Endothelial cell of umbilical vein (primary cell): Measurements from ENCODE around the gene NELL2. TPM values are rescaled to one million over a fixed set of nuclear protein-coding genes. Genes with fewer than 3 reads are reported as not detected.
"Not testable (repeated sequence)": the region's sequence is repeated elsewhere in the genome, so short reads cannot be mapped to it uniquely, and the experiment has no call there.

Source experiments
- BruUV-seq: library from RNA; stranded (reverse); fragments of 400-500 nt; replicated peaks from 2 replicates; lab custom pipeline; 2021; lab: Mats Ljungman, UMichigan
- CTCF ChIA-PET: fragments of 300-600, 350-600 bp; sonication (Branson Sonifier 250); formaldehyde crosslinking; loops from one replicate; lab custom pipeline; 2021; ENCODE audit warnings: antibody characterized with exemption, inconsistent platforms; lab: Charles Lee
- POLR2A ChIA-PET: fragments of 300-600, 350-600 bp; sonication (Branson Sonifier 250); formaldehyde crosslinking; loops from one replicate; lab custom pipeline; 2021; ENCODE audit warnings: antibody characterized with exemption, inconsistent platforms; lab: Charles Lee
- DNase-seq: peaks from one replicate; pipeline ENCODE4 v3.0.0-alpha.2; 2011; ENCODE audit warnings: low read depth, low spot score
- FAIRE-seq: peaks from 2 replicates; lab custom pipeline; 2011; peaks lifted over from hg19 to GRCh38; lab: Jason Lieb, UNC
- H2AFZ ChIP-seq: 2 replicates; pipeline ENCODE4 v1.6.0; 2012; ENCODE audit warnings: low read depth, low read length, control low read depth, inconsistent platforms
- H3K27ac ChIP-seq: 2 replicates; pipeline ENCODE4 v1.5.1; 2011; ENCODE audit warnings: low read depth, mild to moderate bottlenecking, control low read depth, low read length, moderate library complexity; ENCODE audit not compliant: insufficient read depth
- H3K27me3 ChIP-seq, 2 experiments: 2 replicates each; pipeline versions ENCODE4 v1.6.0 to v1.6.1; 2011; ENCODE audit warnings: low read length in 2 of 2, mixed read lengths in 1 of 2; ENCODE audit not compliant: control insufficient read depth in 2 of 2, insufficient read depth in 2 of 2
- H3K36me3 ChIP-seq, 2 experiments: 2 replicates in 1 of 2; 3 replicates in 1 of 2; pipeline ENCODE4 v1.5.1; 2011; ENCODE audit warnings: low read length in 2 of 2, mild to moderate bottlenecking in 1 of 2, moderate library complexity in 1 of 2; ENCODE audit not compliant: control insufficient read depth in 2 of 2, insufficient read depth in 2 of 2; ENCODE audit errors: extremely low read depth in 1 of 2
- H3K4me1 ChIP-seq: 3 replicates; pipeline ENCODE4 v1.5.1; 2011; ENCODE audit warnings: mild to moderate bottlenecking, low read length; ENCODE audit not compliant: control insufficient read depth, insufficient read depth; ENCODE audit errors: extremely low read depth
- H3K4me2 ChIP-seq: 2 replicates; pipeline ENCODE4 v1.6.1; 2011; ENCODE audit warnings: low read length, control low read depth, mixed read lengths; ENCODE audit not compliant: insufficient read depth
- H3K4me3 ChIP-seq, 3 experiments: fragments of 200-600 bp in 1 of 3; sonication (generic), shearing (Covaris generic) in 1 of 3; replicated peaks in 1 of 3; 2 replicates each; pipeline ENCODE4 v1.5.1; 2011 to 2016; ENCODE audit warnings: control low read depth in 3 of 3, low read length in 3 of 3, mild to moderate bottlenecking in 2 of 3, inconsistent platforms in 1 of 3, low read depth in 1 of 3, moderate library complexity in 1 of 3; ENCODE audit not compliant: insufficient read depth in 1 of 3
- H3K79me2 ChIP-seq: 2 replicates; pipeline ENCODE4 v1.6.0; 2012; ENCODE audit warnings: low read length, inconsistent platforms; ENCODE audit not compliant: control insufficient read depth, insufficient read depth
- H3K9ac ChIP-seq: replicated peaks from 2 replicates; pipeline ENCODE3; 2011; ENCODE audit warnings: low read length, control low read depth; ENCODE audit not compliant: insufficient read depth; ENCODE audit errors: extremely low read depth
- H3K9me1 ChIP-seq: replicated peaks from 3 replicates; pipeline ENCODE4 v1.6.0; 2011; ENCODE audit warnings: mild to moderate bottlenecking, low read length; ENCODE audit not compliant: control insufficient read depth, insufficient read depth; ENCODE audit errors: extremely low read depth
- H3K9me3 ChIP-seq: replicated peaks from 2 replicates; pipeline ENCODE4 v1.5.1; 2012; ENCODE audit warnings: low read length, inconsistent platforms; ENCODE audit not compliant: control insufficient read depth, insufficient read depth
- H4K20me1 ChIP-seq: replicated peaks from 2 replicates; pipeline ENCODE3; 2011; ENCODE audit warnings: mild to moderate bottlenecking, low read length; ENCODE audit not compliant: control insufficient read depth, insufficient read depth; ENCODE audit errors: extremely low read depth
- CTCF ChIP-seq, 2 donors: IDR thresholded peaks; 1 replicate in 1 of 2; 2 replicates in 1 of 2; pipeline ENCODE4 v1.5.1; 2011; ENCODE audit warnings: low read length in 2 of 2, mild to moderate bottlenecking in 2 of 2, moderate library complexity in 2 of 2, control low read depth in 1 of 2, inconsistent platforms in 1 of 2, low read depth in 1 of 2; ENCODE audit not compliant: insufficient read depth in 1 of 2; ENCODE audit errors: extremely low read depth in 1 of 2
- EZH2 ChIP-seq: IDR thresholded peaks from 2 replicates; pipeline ENCODE4 v1.6.1; 2012; ENCODE audit warnings: borderline replicate concordance, low read depth, mild to moderate bottlenecking, moderate library complexity, low read length, inconsistent platforms; ENCODE audit not compliant: severe bottlenecking
- FOS ChIP-seq: IDR thresholded peaks from 2 replicates; pipeline ENCODE4 v1.6.1; 2011; ENCODE audit warnings: mild to moderate bottlenecking, low read length, moderate library complexity, borderline replicate concordance; ENCODE audit not compliant: insufficient read depth
- GATA2 ChIP-seq: IDR thresholded peaks from 2 replicates; pipeline ENCODE4 v1.7.0; 2011; ENCODE audit warnings: low read depth, mild to moderate bottlenecking, moderate library complexity, mixed read lengths, low read length; ENCODE audit not compliant: insufficient read length, insufficient read depth
- JUN ChIP-seq: IDR thresholded peaks from 2 replicates; pipeline ENCODE4 v1.6.1; 2011; ENCODE audit warnings: borderline replicate concordance, low read depth; ENCODE audit not compliant: insufficient read length, insufficient read depth
- MAX ChIP-seq: IDR thresholded peaks from 2 replicates; pipeline ENCODE4 v1.6.1; 2011; ENCODE audit not compliant: insufficient read depth, insufficient read length
- MYC ChIP-seq: IDR thresholded peaks from one replicate; pipeline ENCODE4 v1.6.1; 2011; ENCODE audit warnings: mild to moderate bottlenecking, low read depth, low read length
- POLR2A ChIP-seq: IDR thresholded peaks from 2 replicates; pipeline ENCODE4 v1.6.1; 2012; ENCODE audit warnings: low read depth, mild to moderate bottlenecking, control low read depth, low read length
- POLR2AphosphoS5 ChIP-seq: IDR thresholded peaks from 2 replicates; pipeline ENCODE4 v1.6.1; 2012; ENCODE audit warnings: low read depth, mild to moderate bottlenecking, control low read depth, low read length, moderate library complexity; ENCODE audit not compliant: insufficient read depth
- dilution Hi-C: fragments of 300-500 bp; cut with MboI; formaldehyde crosslinking; loops from one replicate; pipeline ENCODE4 v1.15.0; 2019; ENCODE audit warnings: low sequenced_read_pairs; ENCODE audit not compliant: extremely low pct_ligation_motif_present
- intact Hi-C: fragments of 100-400 bp; cut with micrococcal nuclease; formaldehyde crosslinking; loops from one replicate; pipeline ENCODE4 v1.10.0; 2022
- polyA plus RNA-seq, 4 experiments: library from polyadenylated mRNA; depleted of rRNA in 3 of 4; stranded (reverse) in 3 of 4; unstranded in 1 of 4; fragments of >200 nt; gene quantifications; 2 replicates each; pipeline versions ENCODE4 v1.2.1 to v1.2.3, GENCODE V29; 2011 to 2012; ENCODE audit warnings: missing spikeins in 1 of 4
- total RNA-seq: library from RNA; stranded (reverse); gene quantifications from 2 replicates; pipeline ENCODE4 v1.2.3, GENCODE V29; 2021

NELL2 gene
- total and polyA plus RNA-seq, 2 donors (not counting 3 experiments of a cell fraction or from before 2014, with no cell fraction given) = 0.11 to 0.49 TPM

GRCh38 chr12:44827832-44828438 lies 48.2 kb downstream of the NELL2 start:
- H4K20me1 ChIP-seq = no peaks in the 10 kb centered on the region
- BruUV-seq = no TSS peak
- dilution Hi-C loops (no loop called here), intact Hi-C loops (no loop called here)
- H3K36me3 ChIP-seq = no peaks in the 10 kb centered on the region
- ChIA-PET CTCF (no interaction called here), POLR2A (no interaction called here)
- TF ChIP-seq CTCF (IDR thresholded peaks at IDR 0.05; ENCODE audit: extremely low read depth in 1 of 2, insufficient read depth in 1 of 2, low read depth in 1 of 2, low read length in 2 of 2) (no peak), MYC (no peak), EZH2 (no peak), JUN (no peak), GATA2 (no peak), POLR2A (no peak), FOS (no peak), POLR2AphosphoS5 (no peak), MAX (no peak)
- no peak overlapping the region for H3K4me2 ChIP-seq
- no peak overlapping the region for H3K4me3 ChIP-seq
- no peaks in the 10 kb centered on the region for H3K9me1 ChIP-seq
- no peak for DNase-seq
- FAIRE-seq = no peak
- H3K27ac ChIP-seq = no peak overlapping the region
- H3K9me3 ChIP-seq = no peaks in the 10 kb centered on the region
- no peaks in the 10 kb centered on the region for H3K4me1 ChIP-seq
- H2AFZ ChIP-seq = no peak overlapping the region
- no peak overlapping the region for H3K9ac ChIP-seq
- no peaks in the 10 kb centered on the region for H3K79me2 ChIP-seq
- no peaks in the 10 kb centered on the region for H3K27me3 ChIP-seq

GRCh38 chr12:44821702-44822101 lies 54.4 kb downstream of the NELL2 start:
- H4K20me1 ChIP-seq, POLR2A ChIA-PET, FAIRE-seq, H3K4me2 ChIP-seq, H3K27me3 ChIP-seq, H3K9me3 ChIP-seq, H3K4me1 ChIP-seq, H3K9ac ChIP-seq, CTCF ChIA-PET, dilution Hi-C loops, H3K9me1 ChIP-seq, H3K36me3 ChIP-seq, H3K4me3 ChIP-seq, BruUV-seq, DNase-seq, H3K27ac ChIP-seq, H2AFZ ChIP-seq, intact Hi-C loops, H3K79me2 ChIP-seq: not testable (repeated sequence)
